Fibroblast of pulmonary artery (primary cell): ENCODE results near the gene GPAM.

Source experiments
- DNase-seq: peaks from one replicate; pipeline ENCODE4 v3.0.0-alpha.2; 2010; ENCODE audit warnings: low read depth
- H3K4me3 ChIP-seq: replicated peaks from 2 replicates; pipeline ENCODE4 v1.5.1; 2011; ENCODE audit warnings: low read depth, mild to moderate bottlenecking, control low read depth, low read length, moderate library complexity
- TF ChIP-seq, protein P1 (sequence below): IDR thresholded peaks from 2 replicates; pipeline ENCODE4 v1.5.1; 2011; ENCODE audit warnings: mild to moderate bottlenecking, control low read depth, low read length, inconsistent platforms; ENCODE audit errors: missing control alignments

The GPAM gene

DNA sequence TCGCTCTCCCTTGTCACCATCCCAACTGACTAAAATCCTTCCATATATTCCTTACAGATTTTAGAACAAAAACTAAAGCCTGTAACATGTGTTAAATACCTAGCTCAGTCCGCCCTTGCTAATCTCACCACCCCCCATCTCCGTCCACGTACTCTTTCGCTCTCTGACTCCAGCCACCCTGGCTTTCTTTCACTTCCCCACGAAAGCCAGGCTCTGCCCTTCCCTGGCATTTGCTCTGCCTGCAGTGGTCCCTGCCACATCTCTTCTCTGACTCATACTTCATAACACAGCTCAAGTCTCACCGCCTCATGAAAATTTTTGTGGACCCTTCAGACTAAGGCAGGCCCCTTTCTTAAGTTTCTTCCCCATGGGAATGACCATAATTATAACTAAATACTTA, 11.7 kb upstream of the GPAM start:
- no peak for DNase-seq
- TF ChIP-seq, protein P1, sequence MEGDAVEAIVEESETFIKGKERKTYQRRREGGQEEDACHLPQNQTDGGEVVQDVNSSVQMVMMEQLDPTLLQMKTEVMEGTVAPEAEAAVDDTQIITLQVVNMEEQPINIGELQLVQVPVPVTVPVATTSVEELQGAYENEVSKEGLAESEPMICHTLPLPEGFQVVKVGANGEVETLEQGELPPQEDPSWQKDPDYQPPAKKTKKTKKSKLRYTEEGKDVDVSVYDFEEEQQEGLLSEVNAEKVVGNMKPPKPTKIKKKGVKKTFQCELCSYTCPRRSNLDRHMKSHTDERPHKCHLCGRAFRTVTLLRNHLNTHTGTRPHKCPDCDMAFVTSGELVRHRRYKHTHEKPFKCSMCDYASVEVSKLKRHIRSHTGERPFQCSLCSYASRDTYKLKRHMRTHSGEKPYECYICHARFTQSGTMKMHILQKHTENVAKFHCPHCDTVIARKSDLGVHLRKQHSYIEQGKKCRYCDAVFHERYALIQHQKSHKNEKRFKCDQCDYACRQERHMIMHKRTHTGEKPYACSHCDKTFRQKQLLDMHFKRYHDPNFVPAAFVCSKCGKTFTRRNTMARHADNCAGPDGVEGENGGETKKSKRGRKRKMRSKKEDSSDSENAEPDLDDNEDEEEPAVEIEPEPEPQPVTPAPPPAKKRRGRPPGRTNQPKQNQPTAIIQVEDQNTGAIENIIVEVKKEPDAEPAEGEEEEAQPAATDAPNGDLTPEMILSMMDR: no peak
- H3K4me3 ChIP-seq: no peak overlapping the region

DNA sequence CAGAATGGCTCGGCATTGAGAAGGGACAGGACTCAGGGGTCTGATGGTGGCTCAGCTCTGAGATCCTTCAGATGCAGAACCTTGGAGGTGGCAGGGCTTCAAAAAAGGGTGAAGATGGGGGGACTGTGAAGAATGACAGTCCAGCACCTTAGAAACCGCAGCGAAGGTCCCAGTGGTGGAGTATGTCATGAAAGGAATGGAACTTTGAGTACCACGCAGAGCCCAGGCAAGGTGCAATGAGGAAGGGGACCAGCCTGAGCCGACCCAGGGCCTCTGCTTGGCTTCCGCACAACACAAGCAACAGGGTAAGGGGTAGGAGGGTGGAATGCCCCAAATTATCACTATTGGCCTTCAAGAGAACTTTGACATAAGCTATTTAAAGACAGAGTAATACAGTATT, 8.2 kb upstream of the GPAM start:
- H3K4me3 ChIP-seq: no peak overlapping the region
- no peak for DNase-seq
- TF ChIP-seq, protein P1: no peak

DNA sequence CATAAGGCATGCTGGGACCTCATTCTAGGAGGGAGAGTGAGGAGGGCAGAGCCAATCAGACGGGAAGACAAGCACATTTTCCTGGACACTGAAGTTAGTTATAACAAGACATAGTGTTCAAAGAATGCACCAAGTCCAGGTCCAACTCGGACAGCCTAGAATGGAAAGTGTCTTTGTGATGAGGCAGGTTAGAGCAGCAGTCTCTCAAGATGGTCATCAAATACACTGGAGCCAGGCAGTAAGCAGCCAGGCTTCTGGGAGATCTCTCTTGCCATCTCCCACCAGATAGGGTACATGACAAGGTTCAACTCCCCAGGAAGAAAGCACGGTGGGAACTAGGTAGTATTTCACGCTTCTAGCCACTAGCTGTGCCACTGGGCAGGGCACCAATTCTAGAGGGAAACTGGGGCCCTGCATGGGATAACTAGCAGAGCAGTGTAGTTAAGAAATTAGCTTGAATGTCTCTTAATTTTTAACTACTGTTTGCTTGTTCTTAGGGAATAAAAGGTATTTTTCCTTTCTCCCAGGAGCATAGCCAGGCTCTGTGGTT, 7.6 kb upstream of the GPAM start:
- no peak overlapping the region for H3K4me3 ChIP-seq
- DNase-seq: no peak
- TF ChIP-seq, protein P1: no peak

DNA sequence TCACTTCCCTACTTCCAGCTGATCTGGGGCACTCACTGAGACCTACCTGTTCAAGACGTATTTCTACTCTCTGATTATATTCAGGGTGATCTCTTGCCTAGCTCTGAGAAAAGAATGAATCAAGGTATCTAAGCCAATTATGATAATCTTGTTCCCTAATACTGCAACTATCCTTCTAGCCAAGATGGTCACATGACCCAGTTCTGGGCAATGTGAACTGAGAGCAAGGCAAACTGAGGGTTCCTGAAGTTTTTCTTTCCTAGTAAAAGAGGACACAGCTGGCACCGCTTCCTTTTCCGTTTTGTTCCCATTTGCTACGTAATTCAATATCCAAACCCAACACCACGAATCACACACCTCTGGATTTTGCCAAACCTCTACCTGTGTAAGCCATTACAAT, 5.9 kb upstream of the GPAM start:
- DNase-seq: no peak
- no peak overlapping the region for H3K4me3 ChIP-seq
- TF ChIP-seq, protein P1: no peak

DNA sequence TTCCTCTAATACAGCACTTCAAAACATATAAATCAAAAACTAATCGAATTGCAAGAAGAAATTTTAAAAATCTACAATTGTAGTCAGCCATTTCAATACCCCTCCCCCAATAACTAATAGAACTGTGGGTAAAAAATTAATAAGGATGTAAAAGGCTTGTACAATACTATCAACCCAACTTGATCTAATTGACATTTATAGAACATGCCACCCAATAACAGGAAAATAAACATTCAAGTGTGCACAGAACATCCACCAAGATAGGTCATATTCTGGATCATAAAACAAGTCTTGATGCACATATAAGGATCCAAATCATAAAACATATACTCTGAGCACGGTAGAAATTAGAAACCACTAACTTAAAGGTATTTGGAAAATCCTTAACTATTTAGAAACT, 4.0 kb upstream of the GPAM start:
- TF ChIP-seq, protein P1: no peak
- no peak overlapping the region for H3K4me3 ChIP-seq
- DNase-seq: no peak

DNA sequence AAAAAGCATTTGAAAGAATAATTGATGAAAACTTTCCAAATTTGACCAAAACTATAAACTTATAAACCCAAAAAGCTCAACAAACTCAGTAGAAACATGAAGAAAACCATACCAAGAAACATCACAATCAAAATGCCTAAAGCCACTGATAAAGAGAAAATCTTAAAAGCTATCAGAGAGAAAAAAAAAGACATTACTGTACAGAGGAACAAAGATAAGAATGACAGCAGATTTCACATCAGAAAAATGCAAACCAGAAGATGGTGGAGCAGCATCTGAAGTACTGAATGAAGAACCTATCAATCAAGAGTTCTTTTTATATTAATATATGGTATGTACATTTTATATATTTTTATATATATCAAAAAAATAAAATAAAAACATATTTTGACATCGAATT, 2.4 kb upstream of the GPAM start:
- no peak for DNase-seq
- H3K4me3 ChIP-seq: no peak overlapping the region
- TF ChIP-seq, protein P1: no peak

DNA sequence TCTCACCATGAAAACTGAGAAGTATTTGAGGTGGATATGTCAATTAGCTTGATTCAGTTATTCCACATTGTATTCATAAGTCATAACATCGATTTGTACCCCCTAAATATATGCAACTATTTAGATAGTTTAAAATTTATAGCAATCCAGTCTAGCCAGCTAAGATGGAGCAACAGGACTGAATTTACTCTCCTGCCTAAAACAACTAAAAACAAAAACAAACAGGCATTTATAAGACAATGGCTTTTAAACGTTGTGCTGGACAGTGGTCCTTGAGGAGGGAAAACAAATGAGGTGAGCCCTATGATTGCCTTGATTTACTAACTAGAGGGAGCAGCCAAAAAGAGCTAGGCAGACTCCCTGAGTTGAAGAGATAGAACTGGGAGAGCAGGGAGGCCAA, 814 bp upstream of the GPAM start:
- peak overlapping the region; percentile 84 for H3K4me3 ChIP-seq
- no peak for DNase-seq
- TF ChIP-seq, protein P1: no peak
